Stimulated activated memory B cell treated with anti-CD40 and anti-IgM and Interleukin-4, amounts not matched to agents 10 μg/mL and 1 μg/mL and 100 μg/mL, for 72 hours (primary cell): ENCODE results near the gene FBXO17.
"Not testable (repeated sequence)": the region's sequence is repeated elsewhere in the genome, so short reads cannot be mapped to it uniquely, and the experiment has no call there.

ENCODE experiments used
- ATAC-seq: fragments of 150-1000 bp; cut with Tn5 transposase; 2 replicates; pipeline ENCODE4 v1.10.0; 2021
- H3K27ac Mint-ChIP-seq: one replicate; pipeline ENCODE4 v1.8.0; 2022; ENCODE audit warnings: mild to moderate bottlenecking, mixed read lengths
- H3K27me3 Mint-ChIP-seq: one replicate; pipeline ENCODE4 v1.8.0; 2022; ENCODE audit warnings: mixed read lengths
- H3K36me3 Mint-ChIP-seq: one replicate; pipeline ENCODE4 v1.8.0; 2022; ENCODE audit warnings: mixed read lengths
- H3K4me1 Mint-ChIP-seq: one replicate; pipeline ENCODE4 v1.8.0; 2022; ENCODE audit warnings: mixed read lengths
- H3K4me3 Mint-ChIP-seq: one replicate; pipeline ENCODE4 v1.8.0; 2022; ENCODE audit warnings: mild to moderate bottlenecking, moderate library complexity, mixed read lengths
- H3K9me3 Mint-ChIP-seq: one replicate; pipeline ENCODE4 v1.8.0; 2022; ENCODE audit warnings: mixed read lengths

Gene FBXO17

DNA sequence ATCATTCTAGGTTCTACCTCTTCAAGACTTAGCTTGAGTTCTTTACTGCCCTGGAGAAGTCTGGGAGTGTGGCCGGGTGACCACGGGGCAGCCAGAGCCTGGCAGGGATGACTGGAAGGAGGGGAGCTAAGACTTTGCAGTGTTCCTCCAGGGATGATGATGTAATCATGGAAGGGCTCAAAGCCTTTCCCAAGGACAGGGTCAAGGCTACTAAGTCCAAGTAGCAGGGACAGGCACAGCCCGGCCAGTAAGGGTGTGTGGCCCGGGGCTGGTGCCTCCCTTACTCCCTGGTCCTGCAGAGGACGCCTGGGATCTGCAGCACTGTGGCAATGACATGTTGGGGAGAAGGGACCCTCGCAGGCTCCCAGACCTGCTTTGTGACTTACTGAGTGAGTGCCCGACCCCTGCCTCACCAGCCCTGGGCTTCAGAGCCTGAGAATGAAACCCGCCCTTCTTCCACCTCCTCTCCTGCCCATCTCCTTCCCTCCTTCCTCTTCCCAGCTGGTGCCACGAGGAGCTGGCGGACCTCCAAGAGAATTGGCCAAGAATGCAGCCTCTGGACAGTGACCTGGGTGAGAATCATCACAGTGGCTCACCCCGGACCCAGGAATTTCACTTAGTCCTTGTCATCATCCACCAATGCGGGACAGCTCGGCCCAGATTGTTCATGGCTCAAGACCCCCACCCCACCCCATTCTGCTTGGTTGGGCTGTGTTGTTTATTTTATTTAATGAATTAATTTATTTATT, 15.6 kb upstream of the FBXO17 start:
- no peaks in the 10 kb centered on the region for H3K36me3 Mint-ChIP-seq
- H3K4me1 Mint-ChIP-seq: no peaks in the 10 kb centered on the region
- H3K9me3 Mint-ChIP-seq: peaks cover 9% of the 10 kb centered on the region
- no peak for ATAC-seq
- H3K4me3 Mint-ChIP-seq: no peak overlapping the region
- H3K27ac Mint-ChIP-seq: no peak overlapping the region
- H3K27me3 Mint-ChIP-seq: peaks cover 62% of the 10 kb centered on the region

DNA sequence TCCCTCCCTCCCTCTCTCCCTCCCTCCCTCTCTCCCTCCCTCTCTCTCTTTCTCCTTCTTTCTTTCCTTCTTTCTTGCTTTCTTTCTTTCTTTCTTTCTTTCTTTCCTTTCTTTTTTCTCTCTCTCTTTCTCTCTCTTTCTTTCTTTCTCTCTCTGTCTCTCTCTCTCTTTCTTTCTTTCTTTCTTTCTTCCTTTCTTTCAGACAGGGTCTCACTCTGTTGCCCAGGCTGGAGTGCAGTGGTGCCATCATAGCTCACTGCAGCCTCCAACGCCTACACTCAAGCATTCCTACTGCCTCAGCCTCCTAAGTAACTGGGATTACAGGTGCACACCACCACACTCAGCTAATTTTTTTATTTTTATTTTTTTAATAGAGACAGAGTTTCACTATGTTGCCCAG, 14.1 kb upstream of the FBXO17 start:
- not testable (repeated sequence) for ATAC-seq, H3K9me3 Mint-ChIP-seq, H3K36me3 Mint-ChIP-seq, H3K4me3 Mint-ChIP-seq, H3K27ac Mint-ChIP-seq, H3K4me1 Mint-ChIP-seq
- H3K27me3 Mint-ChIP-seq: peaks cover 65% of the 10 kb centered on the region

DNA sequence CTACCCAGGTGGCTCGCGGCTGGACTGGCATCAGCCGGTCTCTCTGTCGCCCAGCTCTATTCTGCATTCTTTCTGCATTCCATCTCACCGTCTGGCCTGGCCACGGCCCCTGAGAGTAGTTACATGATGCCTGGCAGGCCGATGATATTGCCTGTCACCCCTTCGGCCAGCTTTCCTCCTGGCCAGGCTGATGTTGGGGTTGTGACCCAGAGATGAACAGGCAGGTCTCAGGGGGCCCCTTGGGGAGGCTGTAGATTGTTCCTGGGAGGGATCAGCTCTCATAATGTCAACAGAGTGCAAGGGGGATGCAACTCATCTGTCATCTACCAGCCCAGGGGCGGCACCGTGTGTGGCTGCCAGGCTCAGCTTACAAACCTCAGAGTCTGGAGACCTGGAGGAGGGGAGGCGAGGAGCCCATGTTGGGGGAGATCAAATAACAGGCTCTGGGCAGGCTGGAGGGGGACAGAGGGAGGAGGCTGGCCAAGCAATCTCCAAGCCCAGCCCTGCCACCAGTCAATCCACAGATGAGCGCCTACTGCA, 13.6 kb upstream of the FBXO17 start:
- no peaks in the 10 kb centered on the region for H3K4me1 Mint-ChIP-seq
- H3K4me3 Mint-ChIP-seq: no peak overlapping the region
- peaks cover 65% of the 10 kb centered on the region for H3K27me3 Mint-ChIP-seq
- peaks cover 9% of the 10 kb centered on the region for H3K9me3 Mint-ChIP-seq
- H3K27ac Mint-ChIP-seq: no peak overlapping the region
- no peaks in the 10 kb centered on the region for H3K36me3 Mint-ChIP-seq
- peak; percentile 34 for ATAC-seq

DNA sequence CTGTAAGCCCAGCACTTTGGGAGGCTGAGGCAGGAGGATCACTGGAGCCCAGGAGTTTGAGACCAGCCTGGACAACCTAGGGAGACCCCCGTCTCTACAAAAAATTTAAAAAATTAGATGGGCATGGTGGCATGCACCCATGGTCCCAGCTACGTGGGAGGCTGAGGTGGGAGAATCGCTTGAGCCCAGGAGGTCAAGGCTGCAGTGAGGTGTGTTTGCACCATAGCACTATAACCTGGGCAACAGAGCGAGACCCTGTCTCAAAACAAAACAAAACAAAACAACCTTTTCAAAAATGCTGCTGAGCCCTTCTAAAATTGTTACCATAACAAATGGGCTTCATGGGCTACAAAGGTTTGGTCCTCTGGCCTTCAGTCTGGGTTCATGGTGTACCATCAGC, 13.1 kb upstream of the FBXO17 start:
- not testable (repeated sequence) for H3K27ac Mint-ChIP-seq, ATAC-seq, H3K36me3 Mint-ChIP-seq, H3K9me3 Mint-ChIP-seq, H3K4me3 Mint-ChIP-seq, H3K4me1 Mint-ChIP-seq
- peaks cover 62% of the 10 kb centered on the region for H3K27me3 Mint-ChIP-seq

DNA sequence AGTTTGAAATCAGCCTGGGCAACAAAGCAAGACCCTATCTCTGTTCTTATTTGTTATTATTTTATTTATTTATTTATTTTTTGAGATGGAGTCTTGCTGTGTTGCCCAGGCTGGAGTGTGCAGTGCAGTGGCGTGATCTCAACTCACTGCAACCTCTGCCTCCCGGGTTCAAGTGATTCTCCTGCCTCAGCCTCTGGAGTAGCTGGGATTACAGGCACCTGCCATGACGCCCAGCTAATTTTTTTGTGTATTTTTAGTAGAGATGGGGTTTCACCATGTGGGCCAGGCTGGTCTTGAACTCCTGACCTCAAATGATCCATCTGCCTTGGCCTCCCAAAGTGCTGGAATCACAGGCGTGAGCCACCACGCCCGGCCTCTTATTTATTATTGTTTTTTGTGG, 12.2 kb upstream of the FBXO17 start:
- H3K9me3 Mint-ChIP-seq, H3K4me1 Mint-ChIP-seq, H3K36me3 Mint-ChIP-seq, H3K4me3 Mint-ChIP-seq, H3K27ac Mint-ChIP-seq, ATAC-seq: not testable (repeated sequence)
- peaks cover 53% of the 10 kb centered on the region for H3K27me3 Mint-ChIP-seq

DNA sequence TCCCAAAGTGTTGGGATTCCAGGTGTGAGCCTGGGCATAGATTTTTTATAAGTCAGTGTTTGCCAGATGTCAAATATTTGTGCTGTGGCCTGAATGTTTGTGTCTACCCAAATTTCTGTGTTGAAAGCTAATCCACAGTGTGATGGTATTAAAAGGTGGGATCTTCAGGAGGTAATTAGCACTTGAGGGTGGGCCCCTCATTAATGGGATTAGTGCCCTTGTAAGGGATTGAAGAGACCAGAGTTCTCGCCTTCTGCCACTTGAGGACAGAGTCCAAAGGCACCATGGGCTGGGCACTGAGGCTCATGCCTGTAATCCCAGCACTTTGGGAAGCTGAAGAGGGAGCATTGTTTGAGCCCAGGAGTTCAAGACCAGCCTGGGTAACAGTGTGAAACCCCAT, 9.7 kb upstream of the FBXO17 start:
- H3K9me3 Mint-ChIP-seq: peaks cover 9% of the 10 kb centered on the region
- peaks cover 6% of the 10 kb centered on the region for H3K36me3 Mint-ChIP-seq
- peaks cover 36% of the 10 kb centered on the region for H3K27me3 Mint-ChIP-seq
- ATAC-seq: no peak
- H3K4me1 Mint-ChIP-seq: no peaks in the 10 kb centered on the region
- H3K4me3 Mint-ChIP-seq: no peak overlapping the region
- H3K27ac Mint-ChIP-seq: no peak overlapping the region

DNA sequence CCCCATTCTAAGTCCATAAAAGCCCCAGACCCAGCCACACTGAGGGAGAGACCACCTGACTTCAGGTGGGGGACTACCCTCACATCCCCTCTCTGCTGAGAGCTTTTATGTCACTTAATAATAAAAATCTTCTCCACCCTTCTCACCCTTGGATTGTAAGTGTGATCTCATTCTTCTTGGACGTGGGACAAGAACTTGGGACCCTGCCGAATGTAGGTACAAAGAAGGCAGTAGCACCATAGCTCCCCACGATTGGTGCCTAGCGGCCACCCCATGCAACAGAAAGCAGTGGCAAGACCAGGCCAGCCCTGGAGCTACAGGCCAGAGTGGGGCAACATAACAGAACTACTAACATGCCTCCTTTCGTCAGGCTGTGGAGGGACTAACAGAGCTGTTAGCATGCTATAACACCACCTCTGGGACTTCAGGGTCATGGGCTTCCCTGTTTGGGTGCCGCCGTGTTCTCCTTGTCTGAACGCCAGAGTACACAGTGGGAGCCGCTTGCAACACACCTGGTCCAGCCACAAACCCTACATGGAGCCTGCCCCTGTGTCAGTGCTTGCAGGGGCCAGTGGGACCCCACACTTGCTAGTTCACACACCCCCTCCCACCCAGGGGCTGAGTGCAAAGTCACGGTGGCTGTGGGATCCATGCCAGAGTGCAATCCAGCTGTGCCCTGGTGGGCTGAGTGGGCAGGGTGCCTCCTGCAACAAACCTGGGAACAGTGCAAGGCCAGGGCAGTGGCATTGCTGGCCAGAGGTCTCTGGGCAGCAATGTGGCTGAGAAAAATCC, 5.2 kb upstream of the FBXO17 start:
- Mint-ChIP-seq H3K4me1 (peaks cover 10% of the 10 kb centered on the region), H3K27me3 (peaks cover 33% of the 10 kb centered on the region), H3K27ac (no peak overlapping the region)

DNA sequence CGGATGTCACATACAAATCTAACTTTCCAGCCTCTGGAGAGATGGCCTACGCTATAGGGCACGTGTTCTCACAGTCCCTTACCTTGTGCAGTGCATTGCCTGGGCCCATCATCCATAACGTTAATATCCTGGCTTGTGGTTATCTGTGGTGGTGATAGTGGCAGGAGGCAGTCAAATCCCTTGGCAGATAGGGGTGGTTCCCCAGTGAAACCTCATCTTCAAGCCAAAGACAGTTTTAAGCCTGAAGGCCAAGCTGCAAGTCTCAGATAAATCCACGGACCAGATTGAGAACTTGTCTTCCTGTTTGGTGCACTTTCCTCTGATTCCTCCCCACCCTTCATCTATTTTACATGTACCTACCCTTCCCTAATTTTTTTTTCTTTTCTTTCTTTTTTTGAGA, 4.3 kb upstream of the FBXO17 start:
- Mint-ChIP-seq H3K36me3 (peaks cover 7% of the 10 kb centered on the region), H3K9me3 (peaks cover 9% of the 10 kb centered on the region)

More for the DNA sequence above, 5.2 kb upstream of the FBXO17 start:
- Mint-ChIP-seq H3K4me3 (no peak overlapping the region), H3K9me3 (peaks cover 9% of the 10 kb centered on the region), H3K36me3 (peaks cover 7% of the 10 kb centered on the region)
- ATAC-seq: no peak

DNA sequence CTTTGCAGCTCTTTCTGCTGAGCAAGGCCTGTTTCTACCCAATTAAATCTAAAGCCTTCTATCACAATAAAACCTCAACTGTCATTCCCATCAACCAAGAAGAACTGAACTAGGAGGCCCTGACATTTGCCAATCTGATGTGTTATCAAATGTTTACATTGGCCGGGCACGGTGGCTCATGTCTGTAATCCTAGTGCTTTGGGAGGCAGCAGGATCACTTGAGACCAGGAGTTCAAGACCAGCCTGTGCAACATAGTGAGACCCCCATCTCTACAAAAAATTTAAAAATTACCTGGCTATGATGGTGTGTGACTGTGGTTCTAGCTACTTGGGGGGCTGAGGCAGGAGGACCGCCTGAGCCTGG, 2.8 kb upstream of the FBXO17 start:
- Mint-ChIP-seq H3K9me3 (peaks cover 9% of the 10 kb centered on the region), H3K27me3 (peaks cover 51% of the 10 kb centered on the region), H3K4me3 (no peak overlapping the region), H3K4me1 (peaks cover 17% of the 10 kb centered on the region), H3K36me3 (peaks cover 7% of the 10 kb centered on the region), H3K27ac (no peak overlapping the region)
- ATAC-seq: no peak

More for the DNA sequence above, 4.3 kb upstream of the FBXO17 start:
- H3K4me1 Mint-ChIP-seq: peaks cover 16% of the 10 kb centered on the region
- ATAC-seq: no peak
- H3K4me3 Mint-ChIP-seq: no peak overlapping the region
- H3K27ac Mint-ChIP-seq: no peak overlapping the region
- peaks cover 43% of the 10 kb centered on the region for H3K27me3 Mint-ChIP-seq

DNA sequence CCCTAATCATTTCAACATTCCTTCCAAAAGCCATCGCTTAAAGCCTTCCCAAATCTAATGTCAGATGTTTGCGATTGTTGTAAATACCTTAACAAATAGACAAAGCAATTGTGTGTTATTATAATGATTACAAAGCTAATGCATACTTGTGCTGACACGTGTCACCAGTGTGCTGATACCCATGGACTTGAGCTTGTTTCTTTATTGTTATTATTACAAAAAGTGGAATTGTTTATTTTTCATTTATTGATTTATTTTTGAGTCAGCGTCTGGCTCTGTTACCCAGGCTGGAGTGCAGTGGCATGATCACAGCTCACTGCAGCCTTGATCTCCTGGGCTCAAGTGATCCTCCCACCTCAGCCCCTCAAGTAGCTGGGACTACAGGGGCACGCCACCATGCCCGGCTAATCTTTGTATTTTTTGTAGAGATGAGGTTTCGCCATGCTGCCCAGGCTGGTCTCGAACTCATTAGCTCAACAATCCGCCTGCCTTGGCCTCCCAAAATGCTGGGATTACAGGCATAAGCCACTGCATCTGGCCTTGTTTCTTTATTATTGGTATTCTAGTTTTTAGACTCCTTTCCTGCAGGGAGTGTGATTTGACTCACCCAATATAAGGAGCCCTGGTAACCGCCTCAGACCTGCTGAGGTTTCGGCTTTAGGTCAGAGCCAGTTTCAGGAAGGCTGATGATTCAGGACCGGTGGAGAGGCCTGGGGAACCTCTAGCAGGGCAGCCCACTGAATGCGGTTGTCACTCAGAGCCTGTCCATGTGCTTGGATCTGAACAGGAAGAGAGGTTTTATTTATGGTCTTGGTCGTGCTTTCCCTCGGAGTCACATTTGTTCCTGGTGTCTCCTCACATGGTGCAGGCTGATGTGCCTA, 2.1 kb upstream of the FBXO17 start:
- Mint-ChIP-seq H3K9me3 (peaks cover 9% of the 10 kb centered on the region), H3K36me3 (peaks cover 7% of the 10 kb centered on the region), H3K4me3 (no peak overlapping the region), H3K4me1 (peaks cover 17% of the 10 kb centered on the region), H3K27ac (no peak overlapping the region), H3K27me3 (peaks cover 51% of the 10 kb centered on the region)
- ATAC-seq: peak; percentile 92

DNA sequence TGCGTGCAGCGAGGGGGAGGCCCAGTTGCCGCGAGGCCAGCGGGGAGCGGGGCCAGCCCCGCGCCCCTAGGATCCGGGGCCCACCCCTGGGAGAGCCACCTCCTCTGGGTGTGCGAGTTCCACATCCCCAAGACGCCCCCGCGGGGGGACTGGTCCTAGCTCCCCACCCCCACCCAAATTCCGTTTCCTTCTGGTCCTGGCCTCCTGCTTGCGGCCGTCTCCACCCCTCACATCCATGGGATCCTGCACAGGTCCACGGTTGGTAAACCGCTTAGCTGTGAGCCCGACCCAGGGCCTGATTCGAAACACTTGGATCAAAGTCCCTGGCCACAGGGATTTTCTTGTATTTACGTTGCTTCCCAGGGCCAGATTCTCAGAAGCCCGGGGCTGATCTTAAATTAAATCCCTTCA, 324 bp upstream of the FBXO17 start:
- peaks cover 49% of the 10 kb centered on the region for H3K27me3 Mint-ChIP-seq
- H3K36me3 Mint-ChIP-seq: peaks cover 7% of the 10 kb centered on the region
- H3K4me3 Mint-ChIP-seq: peak overlapping the region; percentile 22
- ATAC-seq: no peak
- H3K9me3 Mint-ChIP-seq: peaks cover 9% of the 10 kb centered on the region
- H3K4me1 Mint-ChIP-seq: peaks cover 17% of the 10 kb centered on the region
- H3K27ac Mint-ChIP-seq: no peak overlapping the region

DNA sequence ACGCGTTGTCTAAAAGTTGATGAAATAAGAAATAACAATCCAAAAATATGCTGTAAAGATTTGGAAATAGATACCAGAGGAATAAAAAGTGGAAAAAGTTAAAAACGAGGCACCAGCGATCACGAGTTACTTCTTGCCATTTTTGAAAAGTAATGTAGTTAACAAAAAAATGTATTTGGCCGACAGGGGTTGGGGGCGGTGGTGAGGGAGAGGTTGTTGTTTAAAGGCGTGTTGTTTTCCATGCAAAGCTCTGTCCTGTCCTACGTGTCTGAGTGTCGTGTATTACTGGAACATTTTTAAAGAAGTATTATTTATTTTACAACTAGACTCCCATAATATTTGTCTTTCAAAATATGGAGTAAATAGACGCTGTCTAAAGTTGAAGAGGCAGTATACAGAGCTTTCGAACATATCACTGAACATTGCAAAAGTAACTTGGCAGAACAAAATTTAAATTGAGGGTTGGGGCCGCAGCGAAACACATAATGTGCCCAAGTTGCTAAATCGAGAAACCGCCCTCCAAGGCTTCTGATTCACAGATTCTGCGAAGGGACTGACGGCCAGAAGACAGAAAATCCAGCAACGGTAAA, 823 bp downstream of the FBXO17 start:
- Mint-ChIP-seq H3K27ac (no peak overlapping the region), H3K4me1 (peaks cover 17% of the 10 kb centered on the region), H3K36me3 (no peaks in the 10 kb centered on the region), H3K4me3 (peak overlapping the region; percentile 60), H3K9me3 (no peaks in the 10 kb centered on the region), H3K27me3 (peaks cover 38% of the 10 kb centered on the region)
- no peak for ATAC-seq

DNA sequence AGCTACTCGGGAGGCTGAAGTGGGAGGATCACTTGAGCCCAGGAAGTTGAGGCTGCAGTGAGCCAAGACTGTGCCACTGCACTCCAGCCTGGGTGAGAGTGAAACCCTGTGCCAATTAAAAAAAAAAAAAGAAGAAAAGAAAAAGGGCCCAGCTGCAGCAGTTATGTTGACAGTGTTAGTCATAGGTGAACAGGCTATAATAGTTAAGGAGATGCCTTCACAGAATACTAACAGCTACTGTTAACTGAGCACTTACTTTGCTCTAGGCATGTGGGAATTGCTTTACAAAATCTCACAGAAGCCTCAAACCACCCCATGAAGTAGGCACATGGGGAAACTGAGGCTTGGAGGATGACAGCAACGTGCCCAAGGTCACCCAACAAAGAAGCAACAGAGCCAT, 3.9 kb downstream of the FBXO17 start:
- Mint-ChIP-seq H3K4me3 (no peak overlapping the region), H3K27ac (no peak overlapping the region), H3K27me3 (peaks cover 27% of the 10 kb centered on the region), H3K9me3 (no peaks in the 10 kb centered on the region), H3K4me1 (peaks cover 15% of the 10 kb centered on the region), H3K36me3 (no peaks in the 10 kb centered on the region)
- no peak for ATAC-seq

DNA sequence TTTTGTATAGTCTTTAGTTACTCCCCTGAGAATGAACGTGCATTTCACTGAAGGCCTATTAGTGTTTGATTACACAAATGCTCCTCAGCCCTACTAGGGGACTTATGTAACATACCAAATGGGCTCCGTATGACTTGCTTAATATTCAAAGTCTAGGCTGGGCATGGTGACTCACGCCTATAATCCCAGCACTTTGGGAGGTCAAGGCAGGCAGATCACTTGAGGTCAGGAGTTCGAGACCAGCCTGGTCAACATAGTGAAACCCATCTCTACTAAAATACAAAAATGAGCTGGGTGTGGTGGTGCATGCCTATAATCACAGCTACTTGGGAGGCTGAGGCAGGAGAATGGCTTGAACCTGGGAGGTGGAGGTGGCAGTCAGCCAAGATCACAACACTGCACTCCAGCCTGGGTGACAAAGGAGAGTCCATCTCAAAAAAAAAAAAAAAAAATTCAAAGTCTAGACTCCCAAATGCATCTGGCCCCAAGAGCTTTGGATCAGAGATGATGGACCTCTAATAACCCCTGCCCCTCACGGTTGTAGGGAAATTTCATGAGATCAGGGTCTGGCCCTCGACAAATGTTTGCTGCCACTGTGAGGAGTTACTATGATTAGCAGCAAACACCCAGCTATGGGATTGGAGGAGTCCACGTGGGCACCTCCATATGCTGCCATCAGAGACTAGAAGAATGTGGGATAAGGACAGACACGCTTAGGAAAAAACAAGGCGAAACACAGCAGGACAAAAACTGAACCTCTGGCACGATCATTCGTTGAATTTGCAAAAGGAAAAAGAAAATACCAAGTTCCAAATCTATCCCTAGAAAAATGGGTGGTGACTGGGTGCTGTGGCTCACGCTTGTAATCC, 4.6 kb downstream of the FBXO17 start:
- no peak overlapping the region for H3K4me3 Mint-ChIP-seq
- ATAC-seq: no peak
- no peaks in the 10 kb centered on the region for H3K36me3 Mint-ChIP-seq
- no peaks in the 10 kb centered on the region for H3K9me3 Mint-ChIP-seq
- H3K4me1 Mint-ChIP-seq: peaks cover 8% of the 10 kb centered on the region
- no peak overlapping the region for H3K27ac Mint-ChIP-seq
- peaks cover 19% of the 10 kb centered on the region for H3K27me3 Mint-ChIP-seq
